DLD1 (cell line): Measurements from ENCODE around the gene ERP44.
"Not testable (repeated sequence)": the region's sequence is repeated elsewhere in the genome, so short reads cannot be mapped to it uniquely, and the experiment has no call there.

Experiments used
- in situ Hi-C: cut with HindIII; loops from 2 replicates; pipeline ENCODE4 v1.10.0; 2017; ENCODE audit warnings: low sequenced_read_pairs

The ERP44 gene

GRCh38 chr9:100098887-100099721 is at the start of gene ERP44, which contains the start of gene INVS:
TSS of gene ERP44 (minus strand) at chr9:100099000. CDS start at chr9:100098840, 160 bp downstream.
TSS of gene INVS (plus strand) at chr9:100099243. CDS start at chr9:100104522, 5,279 bp downstream.
- in situ Hi-C loops = no loop called here

DNA sequence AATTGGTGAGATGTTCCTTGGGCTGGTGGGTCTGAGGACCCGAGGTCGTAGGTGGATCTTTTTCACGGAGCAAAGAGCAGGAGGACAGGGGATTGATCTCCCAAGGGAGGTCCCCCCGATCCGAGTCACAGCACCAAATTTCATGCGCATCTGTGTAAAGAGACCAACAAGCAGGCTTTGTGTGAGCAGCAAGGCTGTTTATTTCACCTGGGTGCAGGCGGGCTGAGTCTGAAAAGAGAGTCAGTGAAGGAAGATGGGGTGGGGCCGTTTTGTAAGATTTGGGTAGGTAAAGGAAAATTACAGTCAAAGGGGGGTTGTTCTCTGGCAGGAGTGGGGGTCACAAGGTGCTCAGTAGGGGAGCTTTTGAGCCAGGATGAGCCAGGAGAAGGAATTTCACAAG is 47.2 kb upstream of the ERP44 start:
- in situ Hi-C loops = not testable (repeated sequence)

GRCh38 chr9:100145167-100145934 is 46.6 kb upstream of the ERP44 start:
- in situ Hi-C loops = not testable (repeated sequence)

GRCh38 chr9:100141862-100142261 is 43.1 kb upstream of the ERP44 start:
- in situ Hi-C loops = not testable (repeated sequence)

DNA sequence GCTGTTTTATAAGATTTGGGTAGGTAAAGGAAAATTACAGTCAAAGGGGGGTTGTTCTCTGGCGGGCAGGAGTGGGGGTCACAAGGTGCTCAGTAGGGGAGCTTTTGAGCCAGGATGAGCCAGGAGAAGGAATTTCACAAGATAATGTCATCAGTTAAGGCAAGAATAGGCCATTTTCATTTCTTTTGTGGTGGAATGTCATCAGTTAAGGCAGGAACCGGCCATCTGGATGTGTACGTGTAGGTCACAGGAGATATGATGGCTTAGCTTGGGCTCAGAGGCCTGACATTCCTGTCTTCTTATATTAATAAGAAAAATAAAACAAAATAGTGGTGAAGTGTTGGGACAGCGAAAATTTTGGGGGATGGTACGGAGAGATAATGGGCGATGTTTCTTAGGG is 41.5 kb upstream of the ERP44 start:
- in situ Hi-C loops = not testable (repeated sequence)

GRCh38 chr9:100136799-100137198 is 38.0 kb upstream of the ERP44 start:
- in situ Hi-C loops = not testable (repeated sequence)

DNA sequence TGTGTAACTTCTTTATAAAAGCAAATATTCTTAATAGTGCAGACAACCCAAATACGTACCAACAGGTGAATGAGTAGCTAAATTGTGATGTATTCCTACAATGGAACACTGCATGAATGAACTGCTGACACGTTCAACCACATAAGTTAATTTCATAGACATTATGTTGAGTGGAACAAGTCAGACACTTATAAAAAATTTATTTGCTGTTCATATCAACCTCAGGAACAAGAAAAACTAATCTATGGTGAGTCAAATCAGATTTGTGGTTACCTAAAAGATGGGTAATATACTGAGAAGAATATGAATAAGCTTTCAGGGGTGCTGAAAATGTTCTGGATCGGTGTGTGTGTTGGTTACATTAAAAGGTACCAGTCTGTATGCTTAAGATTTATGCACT is 35.9 kb upstream of the ERP44 start:
- in situ Hi-C loops = no loop called here

DNA sequence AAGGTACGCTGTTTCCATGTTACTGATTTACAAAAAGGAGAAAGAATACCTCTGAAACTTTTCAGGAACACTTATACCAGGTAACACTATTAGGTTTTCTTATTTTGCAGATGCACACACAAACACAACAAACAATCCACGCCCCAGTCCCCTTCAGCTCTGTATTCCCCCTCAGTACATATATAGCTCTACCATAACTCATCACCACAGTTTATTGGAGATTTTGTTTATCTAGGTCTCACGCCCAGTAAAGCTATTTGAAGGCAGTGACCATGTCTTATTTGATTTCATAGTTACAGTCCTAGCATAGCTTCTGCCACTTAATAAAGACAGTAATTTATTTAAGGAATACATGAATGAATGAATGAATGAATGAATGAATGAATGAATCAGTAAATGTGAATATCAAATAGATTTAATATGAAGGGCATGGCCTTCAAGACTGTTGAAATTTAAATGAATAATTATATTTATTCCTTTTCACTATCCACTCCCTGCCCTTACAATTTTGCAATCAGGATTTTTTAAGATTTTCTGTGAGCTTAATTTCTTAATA is 33.2 kb upstream of the ERP44 start:
- in situ Hi-C loops = no loop called here

DNA sequence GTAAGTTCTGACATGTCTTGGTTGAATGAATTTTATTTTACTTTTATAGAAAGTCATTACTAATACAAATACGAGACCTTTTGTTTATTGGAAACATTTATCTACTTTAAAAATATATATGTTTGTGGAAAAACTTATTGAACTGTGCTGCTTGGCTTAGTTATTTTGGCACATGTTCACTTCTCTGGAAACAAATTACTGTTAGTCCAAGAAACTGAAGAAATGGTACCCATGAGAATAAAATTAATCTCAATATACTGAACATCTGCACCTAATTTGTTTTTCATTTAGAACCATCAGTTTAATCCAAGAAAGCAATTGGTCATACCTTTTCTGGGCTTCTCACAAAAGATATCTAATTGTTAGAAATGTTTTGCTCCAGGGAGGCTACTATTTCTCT is 32.4 kb upstream of the ERP44 start:
- in situ Hi-C loops = no loop called here

GRCh38 chr9:100129772-100130171 is 31.0 kb upstream of the ERP44 start:
- in situ Hi-C loops = no loop called here

- in situ Hi-C loops = no loop called here
These were observed 27.6 kb upstream of the ERP44 start for GRCh38 chr9:100126423-100126822.

GRCh38 chr9:100125910-100126309 is 27.1 kb upstream of the ERP44 start:
- in situ Hi-C loops = no loop called here

- in situ Hi-C loops = no loop called here
These were observed 26.4 kb upstream of the ERP44 start for GRCh38 chr9:100125236-100125635.

DNA sequence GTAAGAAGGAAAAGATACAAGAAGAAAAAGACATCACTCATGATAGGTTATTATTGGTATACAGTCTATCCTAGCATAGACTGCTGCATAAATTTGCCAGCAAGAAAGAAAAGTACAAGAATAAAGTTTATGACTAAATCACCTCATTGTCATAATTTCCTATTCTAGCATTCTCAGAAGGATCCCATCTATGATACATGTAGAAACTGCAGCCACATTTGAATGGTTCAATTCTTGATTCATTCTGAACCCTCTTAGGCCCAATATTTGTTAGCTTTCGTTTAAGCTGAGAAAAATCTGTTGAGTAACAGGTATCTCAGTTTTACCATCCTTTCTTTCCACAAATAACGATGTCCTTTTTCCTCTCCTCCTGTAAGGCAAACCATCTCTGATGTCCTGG is 21.5 kb upstream of the ERP44 start:
- in situ Hi-C loops = no loop called here

DNA sequence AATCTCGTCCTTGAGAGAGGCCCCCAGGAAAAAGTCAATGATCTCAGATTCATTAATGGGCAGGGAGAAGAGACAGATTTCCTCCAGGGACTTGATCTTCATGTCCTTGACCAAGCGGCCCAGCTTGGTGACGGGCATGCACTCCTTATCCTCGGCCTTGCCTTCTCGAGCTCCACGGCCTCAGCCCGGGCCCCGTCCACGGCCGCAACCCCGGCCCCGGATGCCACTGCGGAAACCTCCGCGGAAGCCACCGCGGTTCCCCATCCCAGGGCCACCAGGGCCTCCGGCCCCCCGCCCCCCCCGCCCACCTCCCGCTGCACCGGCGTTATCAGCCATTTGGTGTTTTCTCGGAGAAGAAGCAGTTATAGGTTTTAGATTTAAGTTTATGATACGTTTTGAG is 18.5 kb upstream of the ERP44 start:
- in situ Hi-C loops = no loop called here

DNA sequence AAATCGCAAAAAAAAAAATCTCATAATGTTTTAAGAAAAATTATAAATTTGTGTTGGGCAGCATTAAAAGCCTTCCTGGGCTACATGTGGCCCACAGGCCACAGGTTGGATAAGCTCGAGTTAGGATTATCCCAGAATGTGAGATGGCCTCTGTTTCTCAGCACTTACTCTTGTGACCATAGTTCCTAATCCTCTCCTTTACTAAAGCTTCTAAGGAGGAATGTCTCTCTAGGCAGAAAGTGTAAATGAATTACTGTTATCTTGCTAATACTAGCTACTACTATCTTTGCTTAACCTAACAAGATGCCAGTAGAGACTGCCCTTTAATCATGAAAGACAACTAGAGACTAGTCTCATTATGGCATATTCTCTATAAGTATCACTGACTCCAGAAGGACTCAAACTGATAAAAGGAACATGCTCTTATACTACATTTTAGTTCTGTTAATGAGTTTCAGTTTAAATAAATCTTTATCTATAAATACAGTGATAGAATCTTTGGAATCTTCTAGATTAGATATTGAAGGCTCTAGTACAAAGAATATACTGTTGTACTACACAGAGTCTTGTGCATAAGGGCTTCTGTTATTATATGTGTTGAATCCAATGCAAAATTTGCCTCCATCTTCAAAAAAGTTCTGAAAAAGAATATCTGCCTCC is 14.0 kb upstream of the ERP44 start:
- in situ Hi-C loops = no loop called here

DNA sequence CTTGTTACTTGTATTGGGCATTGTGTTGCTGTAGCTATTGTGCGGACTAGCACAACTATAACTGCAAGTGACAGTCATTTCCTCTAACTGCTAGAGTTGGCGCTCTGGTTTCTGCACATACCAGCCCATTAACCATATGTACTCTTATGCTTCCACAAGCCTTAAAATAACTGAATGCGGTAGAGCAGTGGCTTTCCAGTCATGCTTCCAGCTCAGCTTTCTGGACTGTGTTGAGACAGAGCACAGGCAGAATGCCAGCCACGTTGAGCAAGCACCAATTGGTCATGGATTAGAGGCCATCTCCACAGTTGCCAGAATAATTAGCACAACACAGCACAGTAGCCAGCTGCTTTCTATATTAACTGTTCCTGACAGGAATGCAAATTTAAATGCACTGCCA is 12.4 kb upstream of the ERP44 start:
- in situ Hi-C loops = no loop called here

DNA sequence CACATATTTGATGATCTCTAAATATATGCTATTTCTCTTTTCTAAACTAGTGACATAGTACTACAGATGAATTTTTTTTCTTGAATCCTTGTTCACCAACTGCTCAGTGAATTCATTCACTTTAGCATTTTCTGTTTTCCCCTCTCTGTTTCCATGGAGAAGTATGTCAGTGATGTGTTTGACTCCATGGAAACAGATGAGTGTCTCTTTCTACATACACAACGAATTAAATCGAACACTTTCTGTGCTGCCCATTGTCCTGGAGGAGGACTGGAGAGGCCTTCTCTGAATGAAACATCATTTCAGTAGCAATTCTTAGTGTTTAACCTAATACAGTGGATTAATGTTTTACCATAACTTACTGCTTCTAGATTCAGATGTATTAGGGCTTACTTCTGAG is 9.8 kb upstream of the ERP44 start:
- in situ Hi-C loops = no loop called here

DNA sequence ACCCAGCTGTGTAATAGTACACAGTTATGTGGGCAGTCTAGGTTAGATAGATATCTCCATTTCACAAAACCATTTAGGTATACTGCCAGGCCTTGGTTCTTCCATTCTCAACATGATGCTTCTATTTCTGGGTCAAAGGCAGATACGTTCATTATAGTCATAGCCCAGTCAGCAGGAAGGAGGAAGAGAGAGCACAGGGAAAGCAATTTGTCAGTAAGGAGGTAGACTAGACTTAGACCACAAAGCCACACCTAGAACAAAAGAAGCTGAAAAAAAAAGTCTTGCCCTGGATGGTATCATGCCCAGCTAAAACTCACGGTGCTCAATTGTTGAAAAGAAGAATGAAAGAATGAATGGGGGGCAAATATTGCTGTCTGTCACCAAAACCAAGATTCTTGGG is 7.8 kb upstream of the ERP44 start:
- in situ Hi-C loops = no loop called here

- in situ Hi-C loops = no loop called here
These were observed 7.1 kb upstream of the ERP44 start for GRCh38 chr9:100105861-100106260.

DNA sequence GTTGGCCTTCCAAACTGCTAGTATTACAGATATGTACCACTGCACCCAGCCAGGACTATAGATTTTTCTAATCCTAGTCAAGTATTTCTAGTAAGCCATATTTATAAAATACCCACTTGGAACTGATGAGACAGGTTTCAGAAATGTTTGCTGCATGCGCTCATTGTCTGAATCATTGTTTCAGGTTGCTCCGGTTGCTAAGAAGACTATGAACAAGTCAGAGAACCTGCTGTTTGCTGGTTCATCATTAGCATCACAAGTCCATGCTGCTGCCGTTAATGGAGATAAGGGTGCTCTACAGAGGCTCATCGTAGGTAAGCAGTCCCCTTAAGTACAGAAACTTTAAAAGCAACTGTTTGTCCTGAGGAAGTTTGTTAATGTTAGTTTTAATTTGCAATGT is 5.5 kb upstream of the ERP44 start:
- in situ Hi-C loops = no loop called here
